ENCODE results near the gene TBC1D32. TPM values are rescaled to one million over a fixed set of nuclear protein-coding genes. Genes with fewer than 3 reads are reported as not detected.
"Not testable (repeated sequence)": the region's sequence is repeated elsewhere in the genome, so short reads cannot be mapped to it uniquely, and the experiment has no call there.

TBC1D32 gene
- total RNA-seq, 2 donors from 2014 or later, result 4.3 to 5.5 TPM

- Histone ChIP-seq H3K9me3 (no peaks in the 10 kb centered on the region), H3K27ac (no peak overlapping the region), H3K4me1 (no peaks in the 10 kb centered on the region), H3K4me3 (no peak overlapping the region), H3K27me3 (no peaks in the 10 kb centered on the region), H3K36me3 (no peaks in the 10 kb centered on the region)
- DNase-seq (ENCODE audit: low spot score), result no peak
- TF ChIP-seq CTCF (IDR thresholded peaks at IDR 0.05), result no peak
Observed at GRCh38 chr6:121106962-121107361, 227.3 kb downstream of the TBC1D32 start.

GRCh38 chr6:121105461-121105860 is 228.8 kb downstream of the TBC1D32 start:
- H3K9me3 ChIP-seq, result no peaks in the 10 kb centered on the region
- no peak for TF ChIP-seq CTCF (IDR thresholded peaks at IDR 0.05)

GRCh38 chr6:121093928-121094327 is 240.4 kb downstream of the TBC1D32 start:
- Histone ChIP-seq H3K4me1 (no peaks in the 10 kb centered on the region), H3K36me3 (no peaks in the 10 kb centered on the region), H3K4me3 (no peak overlapping the region), H3K27me3 (no peaks in the 10 kb centered on the region), H3K9me3 (no peaks in the 10 kb centered on the region), H3K27ac (no peak overlapping the region)
- DNase-seq (ENCODE audit: low spot score), result no peak
- TF ChIP-seq CTCF (IDR thresholded peaks at IDR 0.05), result no peak

More at GRCh38 chr6:121105461-121105860, 228.8 kb downstream of the TBC1D32 start:
- Histone ChIP-seq H3K27me3 (no peaks in the 10 kb centered on the region), H3K36me3 (no peaks in the 10 kb centered on the region), H3K4me3 (no peak overlapping the region), H3K4me1 (no peaks in the 10 kb centered on the region), H3K27ac (no peak overlapping the region)
- DNase-seq (ENCODE audit: low spot score), result no peak

GRCh38 chr6:121090492-121090891 is 243.8 kb downstream of the TBC1D32 start:
- H3K36me3 ChIP-seq, result no peaks in the 10 kb centered on the region
- H3K27ac ChIP-seq, result no peak overlapping the region
- no peak for TF ChIP-seq CTCF (IDR thresholded peaks at IDR 0.05)
- no peaks in the 10 kb centered on the region for H3K27me3 ChIP-seq
- H3K4me3 ChIP-seq, result no peak overlapping the region
- no peaks in the 10 kb centered on the region for H3K4me1 ChIP-seq
- H3K9me3 ChIP-seq, result no peaks in the 10 kb centered on the region
- DNase-seq (ENCODE audit: low spot score), result no peak

- Histone ChIP-seq H3K27ac (no peak overlapping the region), H3K4me1 (no peaks in the 10 kb centered on the region), H3K4me3 (no peak overlapping the region), H3K36me3 (no peaks in the 10 kb centered on the region), H3K27me3 (no peaks in the 10 kb centered on the region), H3K9me3 (no peaks in the 10 kb centered on the region)
- no peak for TF ChIP-seq CTCF (IDR thresholded peaks at IDR 0.05)
- DNase-seq (ENCODE audit: low spot score), result no peak
Observed at GRCh38 chr6:121086876-121087275, 247.4 kb downstream of the TBC1D32 start.

- TF ChIP-seq CTCF (IDR thresholded peaks at IDR 0.05), result no peak
- Histone ChIP-seq H3K27ac (no peak overlapping the region), H3K4me3 (no peak overlapping the region), H3K36me3 (no peaks in the 10 kb centered on the region), H3K27me3 (no peaks in the 10 kb centered on the region), H3K4me1 (no peaks in the 10 kb centered on the region), H3K9me3 (no peaks in the 10 kb centered on the region)
- DNase-seq (ENCODE audit: low spot score), result no peak
Observed at GRCh38 chr6:121076119-121076518, 258.2 kb downstream of the TBC1D32 start.

- not testable (repeated sequence) for H3K4me1 ChIP-seq; H3K9me3 ChIP-seq; H3K27me3 ChIP-seq; DNase-seq (ENCODE audit: low spot score); H3K36me3 ChIP-seq; H3K27ac ChIP-seq; H3K4me3 ChIP-seq
Observed at GRCh38 chr6:121068749-121069148, 265.5 kb downstream of the TBC1D32 start.
